Measurements from ENCODE around the gene SLC39A11.

GRCh38 chr17:72898725-72899124, 193.8 kb downstream of the SLC39A11 start:
- no peak for TF ChIP-seq CTCF (IDR thresholded peaks at IDR 0.05)
- TF ChIP-seq POLR2A (IDR thresholded peaks at IDR 0.05), result no peak
